Mucosa of descending colon (tissue), 3 donors: Measurements from ENCODE around the gene MORC3. TPM values are rescaled to one million over a fixed set of nuclear protein-coding genes. Genes with fewer than 3 reads are reported as not detected.
A peak's percentile ranks its signal among the peaks of the same experiment; 100 is the strongest.
"Not testable (repeated sequence)": the region's sequence is repeated elsewhere in the genome, so short reads cannot be mapped to it uniquely, and the experiment has no call there.

ENCODE experiments used
- ATAC-seq: fragments of 200-7000 bp; cut with Tn5 transposase; one replicate; pipeline ENCODE4 v1.9.1; 2020; ENCODE audit warnings: mild to moderate bottlenecking, moderate library complexity
- DNase-seq, 3 donors: peaks; one replicate each; pipeline ENCODE4 v3.0.0-alpha.2; 2020
- H3K36me3 ChIP-seq: fragments of 200-600 bp; one replicate; pipeline ENCODE4 v1.8.0; 2021; ENCODE audit warnings: low read depth, mild to moderate bottlenecking
- H3K4me1 ChIP-seq: fragments of 200-600 bp; one replicate; pipeline ENCODE4 v1.8.0; 2021; ENCODE audit warnings: low read depth, mild to moderate bottlenecking
- H3K4me3 ChIP-seq: fragments of 200-600 bp; one replicate; pipeline ENCODE4 v1.8.0; 2021; ENCODE audit warnings: mild to moderate bottlenecking
- H3K9me3 ChIP-seq: fragments of 200-600 bp; one replicate; pipeline ENCODE4 v1.8.0; 2021; ENCODE audit warnings: mild to moderate bottlenecking
- intact Hi-C, 2 donors: fragments of 100-400 bp; cut with DNase I in 1 of 2; cut with micrococcal nuclease in 1 of 2; formaldehyde crosslinking; loops; one replicate each; pipeline versions ENCODE4 v1.11.0 to v1.11.1; 2022; cut with DNase I, micrococcal nuclease
- total RNA-seq, 3 donors: library from RNA; stranded (reverse); fragmentation: NEBNext Ultra II Directional in 2 of 3; extraction: Animal tissue kit (Norgen Biotek cat#: 25700) in 2 of 3; gene quantifications; one replicate each; pipeline versions ENCODE4 v1.2.1 to v1.2.4, GENCODE V29; 2021 to 2023
- TF ChIP-seq, protein P1 (sequence below): fragments of 200-600 bp; IDR thresholded peaks from one replicate; pipeline ENCODE4 v1.8.0; 2022; ENCODE audit warnings: antibody characterized with exemption, mild to moderate bottlenecking
- donor health status: DM: no; HTN: no; CAD: no; lungs with moderate emphysema.
- donor health status: DM: no; HTN: no; CAD: no.
- donor health status: DM: no; HTN: yes; CAD: no.

MORC3 gene
- total RNA-seq, 3 donors from 2014 or later, result 27.9 to 42.1 (median 29.9) TPM

DNA sequence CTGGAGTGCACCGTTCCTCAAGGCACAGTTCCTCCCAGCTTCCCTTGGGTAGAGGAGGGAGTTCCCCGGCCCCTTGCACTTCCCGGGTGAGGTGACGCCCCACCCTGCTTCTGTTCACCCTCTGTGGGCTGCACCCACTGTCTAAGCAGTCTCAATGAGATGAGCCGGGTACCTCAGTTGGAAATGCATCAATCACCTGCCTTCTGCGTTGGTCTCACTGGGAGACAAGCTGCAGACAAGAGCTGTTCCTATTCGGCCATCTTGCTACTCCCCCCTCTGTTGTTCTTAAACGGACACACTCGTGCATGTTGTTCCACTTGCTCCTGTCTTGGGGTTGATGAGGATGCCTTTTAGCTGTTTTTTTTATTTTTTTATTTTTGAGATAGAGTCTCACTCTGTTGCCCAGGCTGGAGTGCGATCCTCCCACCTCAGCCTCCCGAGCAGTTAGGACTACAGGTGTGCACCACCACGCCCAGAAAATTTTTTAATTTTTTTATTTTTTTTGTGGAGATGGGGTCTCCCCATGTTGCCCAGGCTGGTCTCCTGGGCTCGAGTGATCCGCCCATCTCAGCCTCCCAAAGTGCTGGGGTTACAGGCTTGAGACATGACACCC, 3.0 kb upstream of the MORC3 start:
- DNase-seq, result no peak

DNA sequence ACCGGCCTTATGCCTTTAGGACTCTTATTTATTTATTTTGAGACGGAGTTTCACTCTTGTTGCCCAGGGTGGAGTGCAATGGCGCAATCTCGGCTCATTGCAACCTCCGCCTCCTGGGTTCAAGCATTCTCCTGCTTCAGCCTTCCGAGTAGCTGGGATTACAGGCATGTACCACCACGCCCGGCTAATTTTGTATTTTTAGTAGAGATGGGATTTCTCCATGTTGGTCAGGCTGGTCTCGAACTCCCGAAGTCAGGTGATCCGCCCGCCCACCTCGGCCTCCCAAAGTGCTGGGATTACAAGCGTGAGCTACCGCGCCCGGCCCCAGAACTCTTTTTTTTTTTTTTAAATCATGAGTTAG, 611 bp upstream of the MORC3 start:
- H3K36me3 ChIP-seq, ATAC-seq, intact Hi-C loops, H3K9me3 ChIP-seq: not testable (repeated sequence)
- Histone ChIP-seq H3K4me3 (peak overlapping the region; percentile 87), H3K4me1 (peaks cover 18% of the 10 kb centered on the region)
- peak in 2 of 3 donors; percentile 43 to 59 for DNase-seq

More for the DNA sequence above, 3.0 kb upstream of the MORC3 start:
- intact Hi-C loops, result no loop called here
- Histone ChIP-seq H3K4me3 (no peak overlapping the region), H3K9me3 (no peaks in the 10 kb centered on the region), H3K4me1 (peaks cover 13% of the 10 kb centered on the region), H3K36me3 (no peaks in the 10 kb centered on the region)
- no peak for ATAC-seq
- TF ChIP-seq, protein P1, sequence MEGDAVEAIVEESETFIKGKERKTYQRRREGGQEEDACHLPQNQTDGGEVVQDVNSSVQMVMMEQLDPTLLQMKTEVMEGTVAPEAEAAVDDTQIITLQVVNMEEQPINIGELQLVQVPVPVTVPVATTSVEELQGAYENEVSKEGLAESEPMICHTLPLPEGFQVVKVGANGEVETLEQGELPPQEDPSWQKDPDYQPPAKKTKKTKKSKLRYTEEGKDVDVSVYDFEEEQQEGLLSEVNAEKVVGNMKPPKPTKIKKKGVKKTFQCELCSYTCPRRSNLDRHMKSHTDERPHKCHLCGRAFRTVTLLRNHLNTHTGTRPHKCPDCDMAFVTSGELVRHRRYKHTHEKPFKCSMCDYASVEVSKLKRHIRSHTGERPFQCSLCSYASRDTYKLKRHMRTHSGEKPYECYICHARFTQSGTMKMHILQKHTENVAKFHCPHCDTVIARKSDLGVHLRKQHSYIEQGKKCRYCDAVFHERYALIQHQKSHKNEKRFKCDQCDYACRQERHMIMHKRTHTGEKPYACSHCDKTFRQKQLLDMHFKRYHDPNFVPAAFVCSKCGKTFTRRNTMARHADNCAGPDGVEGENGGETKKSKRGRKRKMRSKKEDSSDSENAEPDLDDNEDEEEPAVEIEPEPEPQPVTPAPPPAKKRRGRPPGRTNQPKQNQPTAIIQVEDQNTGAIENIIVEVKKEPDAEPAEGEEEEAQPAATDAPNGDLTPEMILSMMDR, result no peak

DNA sequence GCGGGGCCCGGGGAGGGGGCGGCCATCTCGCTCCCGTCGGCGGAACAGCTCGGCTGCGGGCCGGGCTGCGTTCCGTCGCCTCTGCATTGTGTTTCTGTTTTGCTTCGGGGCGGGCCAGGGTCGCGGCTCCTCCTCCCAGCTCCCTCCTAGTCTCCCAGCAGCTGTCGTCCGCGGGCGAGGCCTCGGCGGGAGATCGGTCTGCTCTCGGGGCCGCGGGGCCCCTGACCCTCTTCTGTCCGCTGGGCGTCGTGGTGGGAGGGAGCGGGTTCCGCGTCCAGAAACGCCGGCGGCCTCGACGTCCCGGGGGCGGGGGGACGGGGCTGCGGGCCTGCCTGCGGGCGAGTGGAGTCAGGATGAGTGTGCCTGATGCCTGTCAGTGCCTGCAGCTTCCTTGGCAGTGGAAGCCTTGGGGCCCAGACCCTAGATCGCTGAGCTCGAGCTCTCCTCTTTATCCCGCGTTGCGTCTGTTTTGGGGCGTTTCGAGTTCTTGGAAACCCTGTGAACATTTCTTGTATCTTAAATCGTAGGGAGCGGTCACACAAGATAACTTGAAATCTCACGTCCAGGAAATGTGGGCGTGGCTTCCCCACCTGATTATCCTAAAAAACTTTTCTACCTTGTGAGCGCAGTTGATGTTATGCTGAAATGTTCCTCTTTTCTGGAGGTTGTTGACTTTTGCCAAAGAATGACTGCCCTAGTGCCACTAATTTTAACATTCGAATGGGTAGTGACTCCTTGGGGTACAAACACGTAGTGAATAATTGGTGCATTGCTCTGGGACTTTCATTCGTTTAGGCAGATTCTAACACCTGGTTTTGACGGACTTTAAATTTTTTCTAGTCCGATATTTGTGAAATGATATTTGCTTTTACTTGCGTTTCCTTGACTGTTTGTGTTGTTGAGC, 676 bp downstream of the MORC3 start:
- Histone ChIP-seq H3K36me3 (no peaks in the 10 kb centered on the region), H3K4me3 (peak overlapping the region; percentile 87), H3K9me3 (no peaks in the 10 kb centered on the region), H3K4me1 (peaks cover 18% of the 10 kb centered on the region)
- intact Hi-C loops, result loop anchor here in 1 of 2 donors (10.0 kb wide), 1 partner anchor 166 kb away; the partner anchor contains the start of gene DOP1B
- DNase-seq (peak in 2 of 3 donors; percentile 85 to 87), ATAC-seq (peak; percentile 65)
- TF ChIP-seq, protein P1, result no peak

DNA sequence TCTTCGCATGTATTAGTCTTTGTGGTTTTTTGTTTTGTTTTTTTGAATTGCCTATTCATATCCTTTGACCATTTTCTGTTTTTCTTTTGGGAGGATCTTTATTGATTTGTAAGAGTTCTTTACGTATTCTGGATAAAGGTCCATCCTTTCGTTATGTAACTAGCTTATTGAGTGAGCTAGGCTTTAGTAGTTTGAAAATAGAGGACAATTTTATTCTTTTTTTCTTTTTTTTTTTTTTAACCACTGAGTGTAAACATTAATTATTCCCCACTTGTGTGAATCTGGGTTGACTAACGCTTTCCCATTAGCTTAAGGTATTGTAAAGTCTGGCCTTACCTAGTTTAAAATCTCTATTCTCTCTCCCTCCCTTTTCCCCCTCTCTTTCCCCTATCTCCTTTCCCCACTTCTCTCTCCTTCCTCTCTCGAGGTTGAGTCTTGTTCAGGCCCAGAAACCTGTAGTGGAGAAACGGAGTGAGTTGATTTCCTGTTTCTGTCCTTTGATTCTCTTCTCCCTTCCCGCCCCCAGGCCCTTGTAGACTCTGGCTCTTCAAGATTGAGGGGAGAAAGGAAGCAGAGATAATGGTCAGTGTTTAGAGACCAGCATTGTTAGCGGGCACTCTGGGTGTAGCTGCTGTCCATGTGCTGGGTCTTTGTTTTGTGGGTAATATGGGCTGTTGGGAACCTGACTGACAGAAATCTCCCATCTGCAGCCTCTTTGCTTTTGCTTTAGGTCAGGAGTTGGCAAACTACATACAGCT, 1.5 kb downstream of the MORC3 start:
- DNase-seq (no peak), ATAC-seq (no peak)
- H3K4me3 ChIP-seq, result peak overlapping the region; percentile 87
- H3K36me3 ChIP-seq, result no peaks in the 10 kb centered on the region
- H3K4me1 ChIP-seq, result peaks cover 18% of the 10 kb centered on the region
- intact Hi-C loops, result loop anchor here in 1 of 2 donors (10.0 kb wide), 1 partner anchor 167 kb away; the partner anchor contains the start of gene DOP1B
- TF ChIP-seq, protein P1, result no peak
- H3K9me3 ChIP-seq, result no peaks in the 10 kb centered on the region

DNA sequence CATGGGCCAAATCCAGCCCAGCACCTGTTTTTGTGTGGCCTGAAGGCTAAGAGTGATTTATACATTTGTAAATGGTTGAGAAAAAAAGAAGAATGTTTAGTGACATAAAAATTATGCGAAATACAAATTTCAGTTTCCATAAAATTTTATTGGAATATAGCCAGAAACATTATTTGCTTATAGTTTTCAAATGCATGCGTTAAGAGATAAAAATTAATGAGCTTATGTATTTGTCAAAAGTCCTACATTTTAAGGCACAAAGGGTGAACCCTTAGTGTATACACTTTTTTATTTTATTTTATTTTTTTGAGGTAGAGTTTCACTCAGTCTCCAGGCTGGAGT, 2.1 kb downstream of the MORC3 start:
- DNase-seq (no peak), ATAC-seq (no peak)
- Histone ChIP-seq H3K4me3 (no peak overlapping the region), H3K4me1 (peaks cover 18% of the 10 kb centered on the region), H3K36me3 (no peaks in the 10 kb centered on the region), H3K9me3 (no peaks in the 10 kb centered on the region)
- intact Hi-C loops, result loop anchor here in 1 of 2 donors (10.0 kb wide), 1 partner anchor 167 kb away; the partner anchor contains the start of gene DOP1B
- TF ChIP-seq, protein P1, result no peak
